SK-N-SH (cell line): ENCODE measurements around the gene CEP295NL. TPM values are rescaled to one million over a fixed set of nuclear protein-coding genes. Genes with fewer than 3 reads are reported as not detected.
"Not testable (repeated sequence)": the region's sequence is repeated elsewhere in the genome, so short reads cannot be mapped to it uniquely, and the experiment has no call there.

ENCODE experiments used
- CTCF ChIA-PET: fragments of 300-600, 350-600 bp; formaldehyde crosslinking; extraction: SDS; loops from one replicate; lab custom pipeline; 2021; lab: Yijun Ruan, JAX
- POLR2A ChIA-PET: fragments of 350-600 bp; sonication (Branson Sonifier 250); formaldehyde crosslinking; extraction: SDS; loops from one replicate; lab custom pipeline; 2020; ENCODE audit warnings: antibody characterized with exemption, inconsistent platforms; lab: Yijun Ruan, JAX
- DNase-seq: peaks from one replicate; pipeline ENCODE4 v3.0.0; 2012
- H2AFZ ChIP-seq: fragments of 200-600 bp; sonication (generic); 2 replicates; pipeline ENCODE4 v1.8.1; 2016; ENCODE audit warnings: antibody characterized with exemption, mild to moderate bottlenecking, low read depth
- H3F3A ChIP-seq: fragments of 200-600 bp; sonication (generic); replicated peaks from 2 replicates; pipeline ENCODE3; 2016; ENCODE audit warnings: antibody characterized with exemption, mild to moderate bottlenecking; ENCODE audit not compliant: insufficient read depth
- H3K27ac ChIP-seq, 2 experiments: fragments of 200-500 bp in 1 of 2; fragments of 200-600 bp in 1 of 2; sonication (Bioruptor generic) in 1 of 2; sonication (generic), shearing (Covaris generic) in 1 of 2; 2 replicates each; pipeline versions ENCODE4 v1.5.1 to v1.6.1; 2014 to 2016; ENCODE audit warnings: low read depth in 2 of 2, inconsistent platforms in 1 of 2, low read length in 1 of 2, mild to moderate bottlenecking in 1 of 2, mixed read lengths in 1 of 2
- H3K27me3 ChIP-seq: fragments of 200-600 bp; sonication (generic), shearing (Covaris generic); 2 replicates; pipeline ENCODE4 v1.6.1; 2016; ENCODE audit warnings: mixed run types; ENCODE audit not compliant: insufficient read depth
- H3K36me3 ChIP-seq, 2 experiments: fragments of 200-500 bp in 1 of 2; fragments of 200-600 bp in 1 of 2; sonication (Bioruptor generic) in 1 of 2; sonication (generic) in 1 of 2; replicated peaks in 1 of 2; 2 replicates each; pipeline versions ENCODE3 to v1.5.1; 2014 to 2016; ENCODE audit warnings: low read length in 1 of 2, mild to moderate bottlenecking in 1 of 2; ENCODE audit not compliant: insufficient read depth in 2 of 2, control insufficient read depth in 1 of 2
- H3K4me1 ChIP-seq, 2 experiments: fragments of 200-500 bp in 1 of 2; fragments of 200-600 bp in 1 of 2; sonication (Bioruptor generic) in 1 of 2; sonication (generic), shearing (Covaris generic) in 1 of 2; 2 replicates each; pipeline versions ENCODE4 v1.5.1 to v1.6.1; 2014 to 2016; ENCODE audit warnings: low read depth in 1 of 2, low read length in 1 of 2, mixed run types in 1 of 2; ENCODE audit not compliant: insufficient read depth in 2 of 2, control insufficient read depth in 1 of 2
- H3K4me2 ChIP-seq: fragments of 200-600 bp; sonication (generic), shearing (Covaris generic); 2 replicates; pipeline ENCODE4 v1.6.1; 2017; ENCODE audit warnings: mixed run types
- H3K4me3 ChIP-seq, 2 experiments: fragments of 200-500 bp in 1 of 2; fragments of 200-600 bp in 1 of 2; sonication (Bioruptor generic) in 1 of 2; sonication (generic), shearing (Covaris generic) in 1 of 2; 2 replicates each; pipeline versions ENCODE4 v1.5.1 to v1.8.1; 2014 to 2016; ENCODE audit warnings: low read depth in 2 of 2, inconsistent platforms in 1 of 2, low read length in 1 of 2, mild to moderate bottlenecking in 1 of 2, mixed read lengths in 1 of 2, moderate library complexity in 1 of 2
- H3K79me2 ChIP-seq: fragments of 200-600 bp; sonication (generic); 2 replicates; pipeline ENCODE4 v1.8.1; 2017; ENCODE audit warnings: mild to moderate bottlenecking; ENCODE audit not compliant: insufficient read depth
- H3K9ac ChIP-seq: fragments of 200-600 bp; sonication (generic); 2 replicates; pipeline ENCODE4 v1.6.1; 2017; ENCODE audit warnings: mixed run types
- H3K9me2 ChIP-seq: fragments of 200-600 bp; sonication (generic); 2 replicates; pipeline ENCODE4 v1.6.1; 2017; ENCODE audit warnings: mixed run types
- H3K9me3 ChIP-seq: fragments of 200-600 bp; sonication (generic); 2 replicates; pipeline ENCODE4 v1.6.1; 2017; ENCODE audit warnings: mixed run types, mild to moderate bottlenecking, moderate library complexity
- H4K20me1 ChIP-seq: fragments of 200-600 bp; sonication (generic); 2 replicates; pipeline ENCODE4 v1.6.1; 2017; ENCODE audit warnings: mild to moderate bottlenecking, mixed run types; ENCODE audit not compliant: insufficient read depth
- EZH2phosphoT487 ChIP-seq: fragments of 200-600 bp; sonication (generic); IDR thresholded peaks from 2 replicates; pipeline ENCODE4 v1.6.1; 2017; ENCODE audit warnings: low read depth, mixed run types, mild to moderate bottlenecking, antibody characterized with exemption, moderate library complexity, borderline replicate concordance
- FOSL2 ChIP-seq: IDR thresholded peaks from 2 replicates; pipeline ENCODE4 v1.4.0; 2012; ENCODE audit warnings: low read depth, mild to moderate bottlenecking, moderate library complexity, borderline replicate concordance
- FOXM1 ChIP-seq: IDR thresholded peaks from 2 replicates; pipeline ENCODE4 v1.4.0; 2012; ENCODE audit warnings: low read depth, mild to moderate bottlenecking
- GATA2 ChIP-seq: sonication (generic); formaldehyde crosslinking; IDR thresholded peaks from 2 replicates; pipeline ENCODE4 v1.5.0; 2020; ENCODE audit warnings: mild to moderate bottlenecking, missing genetic modification reagents
- MEF2A ChIP-seq: IDR thresholded peaks from 2 replicates; pipeline ENCODE4 v1.4.0; 2012; ENCODE audit warnings: low read depth, borderline replicate concordance
- POLR2AphosphoS5 ChIP-seq: IDR thresholded peaks from 2 replicates; pipeline ENCODE4 v1.6.1; 2012; ENCODE audit warnings: low read depth, low read length
- RAD21 ChIP-seq: IDR thresholded peaks from 2 replicates; pipeline ENCODE4 v1.6.1; 2012; ENCODE audit warnings: mild to moderate bottlenecking, low read length
- RCOR1 ChIP-seq: fragments of 150-350 bp; IDR thresholded peaks from 2 replicates; pipeline ENCODE4 v1.6.1; 2017; ENCODE audit warnings: antibody characterized with exemption, low read length
- RXRA ChIP-seq: IDR thresholded peaks from 2 replicates; pipeline ENCODE4 v1.4.0; 2012; ENCODE audit warnings: low read depth, mild to moderate bottlenecking, borderline replicate concordance
- YY1 ChIP-seq: IDR thresholded peaks from 2 replicates; pipeline ENCODE4 v1.4.0; 2012; ENCODE audit warnings: low read depth, mild to moderate bottlenecking
- WGBS: methylation state at CpG from one replicate; pipeline ENCODE4 v1.1.6; 2017; ENCODE audit warnings: low lambda C conversion rate; 5-methylcytosine and 5-hydroxymethylcytosine counted together
- polyA plus RNA-seq, 3 experiments: library from polyadenylated mRNA; depleted of rRNA; stranded (reverse); fragments of >200 nt; gene quantifications; 2 replicates each; pipeline ENCODE4 v1.2.3, GENCODE V29; 2012
- TF ChIP-seq, protein P1 (sequence below): IDR thresholded peaks from 2 replicates; pipeline ENCODE4; 2012
- TF ChIP-seq, protein P2 (sequence below): fragments of 200-600 bp; sonication (generic); IDR thresholded peaks from 2 replicates; pipeline ENCODE4 v1.6.1; 2017; ENCODE audit warnings: antibody characterized with exemption, mild to moderate bottlenecking, moderate library complexity

CEP295NL gene
- polyA plus RNA-seq, 1 of the 3 experiments (the other 2 are of a cell fraction), result 0.35 TPM

DNA sequence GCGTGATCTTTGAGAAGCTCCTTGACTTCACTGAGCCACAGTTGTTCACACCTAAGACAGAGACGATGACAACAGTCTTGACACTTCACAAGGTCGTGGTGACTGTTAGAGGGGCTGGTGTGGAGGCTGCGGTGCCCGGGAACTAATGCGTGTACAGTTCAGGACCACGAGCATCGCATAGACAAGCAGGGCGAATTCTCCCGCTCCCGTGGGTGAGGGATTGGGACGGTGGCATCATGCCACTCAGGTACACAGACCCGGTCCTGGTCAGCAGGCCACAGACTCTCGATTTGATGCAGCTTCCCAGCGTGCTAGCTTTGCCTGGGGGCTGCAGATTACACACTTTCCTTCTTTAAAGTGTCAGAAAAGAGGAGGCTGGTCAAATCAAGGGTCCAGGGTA lies 24.7 kb downstream of the CEP295NL start:
- Histone ChIP-seq H3K27me3 (no peaks in the 10 kb centered on the region), H3K4me3 (no peak overlapping the region), H3K27ac (peak overlapping the region in 1 of 2 experiments; percentile 43; a peak in 1 of 4 replicates), H3K4me2 (no peak overlapping the region), H3K4me1 (peaks cover 35 to 76% of the 10 kb centered on the region in 2 experiments), H3F3A (peaks cover 33% of the 10 kb centered on the region), H3K9me3 (no peaks in the 10 kb centered on the region), H3K36me3 (peaks cover 3 to 10% of the 10 kb centered on the region in 2 experiments), H3K9ac (no peak overlapping the region), H3K79me2 (peaks cover 93% of the 10 kb centered on the region), H3K9me2 (no peaks in the 10 kb centered on the region), H4K20me1 (peaks cover 4% of the 10 kb centered on the region; the same call in 1 of the 2 replicates), H2AFZ (no peak overlapping the region)
- CTCF ChIA-PET, result interaction anchor here (1.0 to 5.4 kb wide), 5 partner anchors 12 to 93 kb away, joined by 3 to 51 read pairs (median 3); no protein-coding TSS in a partner anchor
- TF ChIP-seq POLR2AphosphoS5, result no peak
- no peak for TF ChIP-seq YY1
- no peak for TF ChIP-seq FOSL2
- TF ChIP-seq FOXM1, result no peak
- no peak for TF ChIP-seq RXRA
- TF ChIP-seq GATA2, result no peak
- no peak for TF ChIP-seq MEF2A
- TF ChIP-seq RCOR1, result no peak
- no peak for TF ChIP-seq EZH2phosphoT487
- TF ChIP-seq, protein P1, sequence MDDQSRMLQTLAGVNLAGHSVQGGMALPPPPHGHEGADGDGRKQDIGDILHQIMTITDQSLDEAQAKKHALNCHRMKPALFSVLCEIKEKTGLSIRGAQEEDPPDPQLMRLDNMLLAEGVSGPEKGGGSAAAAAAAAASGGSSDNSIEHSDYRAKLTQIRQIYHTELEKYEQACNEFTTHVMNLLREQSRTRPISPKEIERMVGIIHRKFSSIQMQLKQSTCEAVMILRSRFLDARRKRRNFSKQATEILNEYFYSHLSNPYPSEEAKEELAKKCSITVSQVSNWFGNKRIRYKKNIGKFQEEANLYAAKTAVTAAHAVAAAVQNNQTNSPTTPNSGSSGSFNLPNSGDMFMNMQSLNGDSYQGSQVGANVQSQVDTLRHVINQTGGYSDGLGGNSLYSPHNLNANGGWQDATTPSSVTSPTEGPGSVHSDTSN, result no peak
- TF ChIP-seq, protein P2, sequence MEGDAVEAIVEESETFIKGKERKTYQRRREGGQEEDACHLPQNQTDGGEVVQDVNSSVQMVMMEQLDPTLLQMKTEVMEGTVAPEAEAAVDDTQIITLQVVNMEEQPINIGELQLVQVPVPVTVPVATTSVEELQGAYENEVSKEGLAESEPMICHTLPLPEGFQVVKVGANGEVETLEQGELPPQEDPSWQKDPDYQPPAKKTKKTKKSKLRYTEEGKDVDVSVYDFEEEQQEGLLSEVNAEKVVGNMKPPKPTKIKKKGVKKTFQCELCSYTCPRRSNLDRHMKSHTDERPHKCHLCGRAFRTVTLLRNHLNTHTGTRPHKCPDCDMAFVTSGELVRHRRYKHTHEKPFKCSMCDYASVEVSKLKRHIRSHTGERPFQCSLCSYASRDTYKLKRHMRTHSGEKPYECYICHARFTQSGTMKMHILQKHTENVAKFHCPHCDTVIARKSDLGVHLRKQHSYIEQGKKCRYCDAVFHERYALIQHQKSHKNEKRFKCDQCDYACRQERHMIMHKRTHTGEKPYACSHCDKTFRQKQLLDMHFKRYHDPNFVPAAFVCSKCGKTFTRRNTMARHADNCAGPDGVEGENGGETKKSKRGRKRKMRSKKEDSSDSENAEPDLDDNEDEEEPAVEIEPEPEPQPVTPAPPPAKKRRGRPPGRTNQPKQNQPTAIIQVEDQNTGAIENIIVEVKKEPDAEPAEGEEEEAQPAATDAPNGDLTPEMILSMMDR, result no peak
- TF ChIP-seq RAD21, result no peak
- POLR2A ChIA-PET, result interaction anchor here (0.7 kb wide), 1 partner anchor 97 kb away, joined by 5 read pairs; no protein-coding TSS in a partner anchor
- no peak for DNase-seq
- 94% methylated on average over 15 of the region's 15 CpGs for WGBS

DNA sequence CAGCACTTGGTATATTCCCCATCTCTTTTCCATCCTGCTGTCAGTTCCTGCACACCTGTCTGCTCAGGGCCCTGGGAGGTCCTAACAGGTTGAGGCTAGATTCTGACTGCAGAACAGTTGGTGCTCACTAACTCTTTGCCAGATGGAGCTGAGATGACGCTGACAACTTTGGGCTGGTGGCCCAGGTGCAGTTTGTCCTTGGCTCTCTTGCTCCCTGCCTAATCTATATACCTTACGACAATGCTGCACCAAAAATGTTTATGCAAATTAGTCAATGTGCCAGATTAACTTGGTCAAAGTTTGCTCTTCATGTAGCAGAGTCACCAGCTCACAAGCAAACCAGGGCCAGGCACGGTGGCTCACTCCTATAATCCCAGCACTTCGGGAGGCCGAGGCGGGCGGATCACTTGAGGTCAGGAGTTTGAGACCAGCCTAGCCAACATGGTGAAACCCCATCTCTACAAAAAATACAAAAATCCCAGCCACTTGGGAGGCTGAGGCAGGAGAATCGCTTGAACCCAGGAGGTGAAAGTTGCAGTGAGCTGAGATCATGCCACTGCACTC lies 26.0 kb downstream of the CEP295NL start:
- peaks cover 28 to 66% of the 10 kb centered on the region in 2 experiments; a peak in 3 of 4 replicates for H3K4me1 ChIP-seq
- CTCF ChIA-PET, result interaction anchor here (0.8 to 5.4 kb wide), 8 partner anchors 11 to 100 kb away, joined by 3 to 51 read pairs (median 3); no protein-coding TSS in a partner anchor
- H3K4me2 ChIP-seq, H3K9me3 ChIP-seq, H4K20me1 ChIP-seq, H2AFZ ChIP-seq, H3K27me3 ChIP-seq, H3K9ac ChIP-seq, H3K9me2 ChIP-seq, H3K27ac ChIP-seq, H3K4me3 ChIP-seq, DNase-seq, POLR2A ChIA-PET: not testable (repeated sequence)
- 94% methylated on average over 8 of the region's 8 CpGs for WGBS
- H3F3A ChIP-seq, result peaks cover 20% of the 10 kb centered on the region
- peaks cover 7 to 16% of the 10 kb centered on the region in 2 experiments for H3K36me3 ChIP-seq
- peaks cover 90% of the 10 kb centered on the region for H3K79me2 ChIP-seq
